ENCODE data around the gene SFXN5. TPM values are rescaled to one million over a fixed set of nuclear protein-coding genes. Genes with fewer than 3 reads are reported as not detected.

SFXN5 gene
- total RNA-seq, 1 donor from 2014 or later, result 9.5 TPM

- H3K27ac Mint-ChIP-seq, result no peak overlapping the region
- no peak for DNase-seq (ENCODE audit: low spot score)
- H3K4me3 Mint-ChIP-seq, result no peak overlapping the region
- no peaks in the 10 kb centered on the region for H3K4me1 Mint-ChIP-seq (ENCODE audit: low read depth)
- H3K9me3 Mint-ChIP-seq, result no peaks in the 10 kb centered on the region
- intact Hi-C loops (cut with micrococcal nuclease), result no loop called here
- H3K27me3 Mint-ChIP-seq (ENCODE audit: insufficient read depth), result no peaks in the 10 kb centered on the region
- no peaks in the 10 kb centered on the region for H3K36me3 Mint-ChIP-seq (ENCODE audit: low read depth)
Observed at GRCh38 chr2:73043929-73044832, 27.3 kb downstream of the SFXN5 start.

- Mint-ChIP-seq H3K36me3 (ENCODE audit: low read depth) (no peaks in the 10 kb centered on the region), H3K27ac (no peak overlapping the region), H3K4me1 (ENCODE audit: low read depth) (no peaks in the 10 kb centered on the region), H3K9me3 (no peaks in the 10 kb centered on the region), H3K27me3 (ENCODE audit: insufficient read depth) (no peaks in the 10 kb centered on the region), H3K4me3 (no peak overlapping the region)
- DNase-seq (ENCODE audit: low spot score), result no peak
- intact Hi-C loops (cut with micrococcal nuclease), result no loop called here
Observed at GRCh38 chr2:73043276-73043675, 28.2 kb downstream of the SFXN5 start.

GRCh38 chr2:73037947-73038585 is 33.4 kb downstream of the SFXN5 start:
- Mint-ChIP-seq H3K4me3 (no peak overlapping the region), H3K9me3 (no peaks in the 10 kb centered on the region), H3K4me1 (ENCODE audit: low read depth) (no peaks in the 10 kb centered on the region), H3K27me3 (ENCODE audit: insufficient read depth) (no peaks in the 10 kb centered on the region), H3K36me3 (ENCODE audit: low read depth) (no peaks in the 10 kb centered on the region), H3K27ac (no peak overlapping the region)
- no peak for DNase-seq (ENCODE audit: low spot score)
- intact Hi-C loops (cut with micrococcal nuclease), result no loop called here

- Mint-ChIP-seq H3K4me3 (no peak overlapping the region), H3K36me3 (ENCODE audit: low read depth) (no peaks in the 10 kb centered on the region), H3K4me1 (ENCODE audit: low read depth) (no peaks in the 10 kb centered on the region), H3K27ac (no peak overlapping the region), H3K9me3 (no peaks in the 10 kb centered on the region), H3K27me3 (ENCODE audit: insufficient read depth) (no peaks in the 10 kb centered on the region)
- intact Hi-C loops (cut with micrococcal nuclease), result no loop called here
- no peak for DNase-seq (ENCODE audit: low spot score)
Observed at GRCh38 chr2:73036766-73037165, 34.7 kb downstream of the SFXN5 start.

GRCh38 chr2:73035899-73036711 is 35.4 kb downstream of the SFXN5 start:
- H3K36me3 Mint-ChIP-seq (ENCODE audit: low read depth), result no peaks in the 10 kb centered on the region
- H3K4me1 Mint-ChIP-seq (ENCODE audit: low read depth), result no peaks in the 10 kb centered on the region
- no peaks in the 10 kb centered on the region for H3K9me3 Mint-ChIP-seq
- H3K27ac Mint-ChIP-seq, result no peak overlapping the region
- H3K4me3 Mint-ChIP-seq, result no peak overlapping the region
- no peak for DNase-seq (ENCODE audit: low spot score)
- intact Hi-C loops (cut with micrococcal nuclease), result no loop called here
- H3K27me3 Mint-ChIP-seq (ENCODE audit: insufficient read depth), result no peaks in the 10 kb centered on the region

GRCh38 chr2:73034661-73035375 is 36.7 kb downstream of the SFXN5 start:
- Mint-ChIP-seq H3K9me3 (no peaks in the 10 kb centered on the region), H3K4me3 (no peak overlapping the region), H3K36me3 (ENCODE audit: low read depth) (no peaks in the 10 kb centered on the region), H3K27me3 (ENCODE audit: insufficient read depth) (no peaks in the 10 kb centered on the region), H3K4me1 (ENCODE audit: low read depth) (no peaks in the 10 kb centered on the region), H3K27ac (no peak overlapping the region)
- intact Hi-C loops (cut with micrococcal nuclease), result no loop called here
- no peak for DNase-seq (ENCODE audit: low spot score)

- no peak overlapping the region for H3K27ac Mint-ChIP-seq
- no peak overlapping the region for H3K4me3 Mint-ChIP-seq
- DNase-seq (ENCODE audit: low spot score), result no peak
Observed at GRCh38 chr2:73033766-73034381, 37.6 kb downstream of the SFXN5 start.

GRCh38 chr2:73033142-73033765 is 38.3 kb downstream of the SFXN5 start:
- no peaks in the 10 kb centered on the region for H3K36me3 Mint-ChIP-seq (ENCODE audit: low read depth)
- DNase-seq (ENCODE audit: low spot score), result no peak
- intact Hi-C loops (cut with micrococcal nuclease), result no loop called here
- no peaks in the 10 kb centered on the region for H3K4me1 Mint-ChIP-seq (ENCODE audit: low read depth)
- no peaks in the 10 kb centered on the region for H3K27me3 Mint-ChIP-seq (ENCODE audit: insufficient read depth)
- H3K4me3 Mint-ChIP-seq, result no peak overlapping the region
- no peaks in the 10 kb centered on the region for H3K9me3 Mint-ChIP-seq
- no peak overlapping the region for H3K27ac Mint-ChIP-seq

More at GRCh38 chr2:73033766-73034381, 37.6 kb downstream of the SFXN5 start:
- intact Hi-C loops (cut with micrococcal nuclease), result no loop called here
- H3K4me1 Mint-ChIP-seq (ENCODE audit: low read depth), result no peaks in the 10 kb centered on the region
- H3K27me3 Mint-ChIP-seq (ENCODE audit: insufficient read depth), result no peaks in the 10 kb centered on the region
- H3K9me3 Mint-ChIP-seq, result no peaks in the 10 kb centered on the region
- H3K36me3 Mint-ChIP-seq (ENCODE audit: low read depth), result no peaks in the 10 kb centered on the region

- DNase-seq (ENCODE audit: low spot score), result no peak
- Mint-ChIP-seq H3K4me3 (no peak overlapping the region), H3K9me3 (no peaks in the 10 kb centered on the region), H3K36me3 (ENCODE audit: low read depth) (no peaks in the 10 kb centered on the region), H3K27me3 (ENCODE audit: insufficient read depth) (no peaks in the 10 kb centered on the region), H3K27ac (no peak overlapping the region), H3K4me1 (ENCODE audit: low read depth) (no peaks in the 10 kb centered on the region)
- intact Hi-C loops (cut with micrococcal nuclease), result no loop called here
Observed at GRCh38 chr2:73032702-73033097, 38.8 kb downstream of the SFXN5 start.

- intact Hi-C loops (cut with micrococcal nuclease), result no loop called here
- Mint-ChIP-seq H3K4me3 (no peak overlapping the region), H3K4me1 (ENCODE audit: low read depth) (no peaks in the 10 kb centered on the region), H3K27me3 (ENCODE audit: insufficient read depth) (no peaks in the 10 kb centered on the region), H3K36me3 (ENCODE audit: low read depth) (no peaks in the 10 kb centered on the region), H3K27ac (no peak overlapping the region), H3K9me3 (no peaks in the 10 kb centered on the region)
- no peak for DNase-seq (ENCODE audit: low spot score)
Observed at GRCh38 chr2:73031725-73032701, 39.5 kb downstream of the SFXN5 start.

- no peaks in the 10 kb centered on the region for H3K36me3 Mint-ChIP-seq (ENCODE audit: low read depth)
- no peaks in the 10 kb centered on the region for H3K4me1 Mint-ChIP-seq (ENCODE audit: low read depth)
- intact Hi-C loops (cut with micrococcal nuclease), result no loop called here
- no peaks in the 10 kb centered on the region for H3K9me3 Mint-ChIP-seq
- no peak overlapping the region for H3K27ac Mint-ChIP-seq
- H3K4me3 Mint-ChIP-seq, result no peak overlapping the region
- no peaks in the 10 kb centered on the region for H3K27me3 Mint-ChIP-seq (ENCODE audit: insufficient read depth)
- DNase-seq (ENCODE audit: low spot score), result no peak
Observed at GRCh38 chr2:73031095-73031678, 40.3 kb downstream of the SFXN5 start.
